Body of pancreas (tissue), 4 donors: ENCODE measurements around the gene LFNG. TPM values are rescaled to one million over a fixed set of nuclear protein-coding genes. Genes with fewer than 3 reads are reported as not detected.

Experiments used
- ATAC-seq: fragments of 150-250 bp; one replicate; pipeline ENCODE4 v1.9.1; 2016
- DNase-seq, 4 donors: peaks; one replicate each; pipeline ENCODE4 v3.0.0-alpha.2; 2019
- H3K27ac ChIP-seq, 4 donors: fragments of 200-600 bp; sonication (generic); 1 replicate in 3 of 4; 2 replicates in 1 of 4; pipeline versions ENCODE4 v1.5.1 to v1.6.1; 2016 to 2019; ENCODE audit warnings: mild to moderate bottlenecking in 1 of 4, mixed read lengths in 1 of 4, moderate library complexity in 1 of 4
- H3K27me3 ChIP-seq, 2 donors: fragments of 200-600 bp; sonication (generic); one replicate each; pipeline ENCODE4 v1.6.0; 2016; ENCODE audit warnings: mild to moderate bottlenecking in 1 of 2
- H3K36me3 ChIP-seq, 2 donors: fragments of 200-600 bp; sonication (generic); replicated peaks in 1 of 2; 2 replicates each; pipeline ENCODE4 v1.5.1; 2016; ENCODE audit warnings: low read depth in 2 of 2; ENCODE audit not compliant: insufficient read depth in 1 of 2
- H3K4me1 ChIP-seq: fragments of 200-600 bp; sonication (generic); one replicate; pipeline ENCODE4 v1.6.0; 2016
- H3K4me3 ChIP-seq, 2 donors: fragments of 200-600 bp; sonication (generic); 1 replicate in 1 of 2; 2 replicates in 1 of 2; pipeline ENCODE4 v1.5.1; 2016 to 2019
- H3K9me3 ChIP-seq, 3 donors: fragments of 200-600 bp; sonication (generic); 1 replicate in 2 of 3; 2 replicates in 1 of 3; pipeline ENCODE4 v1.5.1; 2016
- POLR2A ChIP-seq, 3 donors: fragments of 450-650 bp; IDR thresholded peaks; one replicate each; pipeline ENCODE4 v1.6.1; 2016; ENCODE audit warnings: antibody characterized with exemption in 3 of 3, mild to moderate bottlenecking in 2 of 3
- WGBS, 2 donors: methylation state at CpG; one replicate each; pipeline ENCODE4 v1.1.5; 2017; 5-methylcytosine and 5-hydroxymethylcytosine counted together
- intact Hi-C: fragments of 100-400 bp; cut with DNase I; formaldehyde crosslinking; loops from one replicate; pipeline ENCODE4 v1.15.1; 2023
- total RNA-seq, 2 donors: library from RNA; depleted of rRNA; stranded (reverse); fragments of >200 nt; gene quantifications; one replicate each; pipeline ENCODE4 v1.1.0, GENCODE V29; 2016
- TF ChIP-seq, protein P1 (sequence below), 7 experiments: fragments of 450-650 bp in 4 of 7; fragments of 200-600 bp in 3 of 7; sonication (generic) in 3 of 7; IDR thresholded peaks; one replicate each; pipeline ENCODE4 v1.5.1; 2016 to 2019; ENCODE audit warnings: antibody characterized with exemption in 7 of 7

Gene LFNG
- total RNA-seq, 2 donors from 2014 or later = 47.8 to 142 TPM

DNA sequence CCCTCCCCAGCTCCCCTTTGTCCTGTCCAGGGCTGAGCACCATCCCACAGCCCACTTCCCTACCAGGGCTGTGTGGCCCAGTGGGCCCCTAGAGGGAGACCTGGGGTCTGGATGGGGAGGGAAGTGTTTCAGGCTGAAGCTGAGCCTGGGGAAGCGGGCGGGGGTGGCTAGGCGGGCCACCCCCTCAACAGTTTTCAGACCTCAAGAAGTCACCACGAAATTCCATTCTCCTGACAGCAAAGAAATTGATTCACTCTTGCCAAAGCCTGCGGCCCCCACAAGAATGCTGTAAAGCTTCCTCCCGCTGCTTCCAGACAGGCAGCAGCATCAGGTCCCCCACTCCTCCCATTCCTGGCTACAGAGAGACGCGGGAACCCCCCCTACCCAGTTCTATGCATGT, 2.5 kb upstream of the LFNG start:
- H3K27ac ChIP-seq = no peak overlapping the region
- no peaks in the 10 kb centered on the region for H3K36me3 ChIP-seq
- 80 to 83% methylated on average over 7 to 8 of the region's 8 CpGs for WGBS, 2 donors
- TF ChIP-seq POLR2A (IDR thresholded peaks at IDR 0.05) = no peak
- TF ChIP-seq, protein P1, sequence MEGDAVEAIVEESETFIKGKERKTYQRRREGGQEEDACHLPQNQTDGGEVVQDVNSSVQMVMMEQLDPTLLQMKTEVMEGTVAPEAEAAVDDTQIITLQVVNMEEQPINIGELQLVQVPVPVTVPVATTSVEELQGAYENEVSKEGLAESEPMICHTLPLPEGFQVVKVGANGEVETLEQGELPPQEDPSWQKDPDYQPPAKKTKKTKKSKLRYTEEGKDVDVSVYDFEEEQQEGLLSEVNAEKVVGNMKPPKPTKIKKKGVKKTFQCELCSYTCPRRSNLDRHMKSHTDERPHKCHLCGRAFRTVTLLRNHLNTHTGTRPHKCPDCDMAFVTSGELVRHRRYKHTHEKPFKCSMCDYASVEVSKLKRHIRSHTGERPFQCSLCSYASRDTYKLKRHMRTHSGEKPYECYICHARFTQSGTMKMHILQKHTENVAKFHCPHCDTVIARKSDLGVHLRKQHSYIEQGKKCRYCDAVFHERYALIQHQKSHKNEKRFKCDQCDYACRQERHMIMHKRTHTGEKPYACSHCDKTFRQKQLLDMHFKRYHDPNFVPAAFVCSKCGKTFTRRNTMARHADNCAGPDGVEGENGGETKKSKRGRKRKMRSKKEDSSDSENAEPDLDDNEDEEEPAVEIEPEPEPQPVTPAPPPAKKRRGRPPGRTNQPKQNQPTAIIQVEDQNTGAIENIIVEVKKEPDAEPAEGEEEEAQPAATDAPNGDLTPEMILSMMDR (IDR thresholded peaks at IDR 0.05) = no peak
- H3K9me3 ChIP-seq = no peaks in the 10 kb centered on the region
- H3K27me3 ChIP-seq = no peaks in the 10 kb centered on the region
- ATAC-seq (no peak), DNase-seq (no peak)
- peaks cover 31% of the 10 kb centered on the region for H3K4me1 ChIP-seq
- no peak overlapping the region for H3K4me3 ChIP-seq
- intact Hi-C loops = no loop called here

DNA sequence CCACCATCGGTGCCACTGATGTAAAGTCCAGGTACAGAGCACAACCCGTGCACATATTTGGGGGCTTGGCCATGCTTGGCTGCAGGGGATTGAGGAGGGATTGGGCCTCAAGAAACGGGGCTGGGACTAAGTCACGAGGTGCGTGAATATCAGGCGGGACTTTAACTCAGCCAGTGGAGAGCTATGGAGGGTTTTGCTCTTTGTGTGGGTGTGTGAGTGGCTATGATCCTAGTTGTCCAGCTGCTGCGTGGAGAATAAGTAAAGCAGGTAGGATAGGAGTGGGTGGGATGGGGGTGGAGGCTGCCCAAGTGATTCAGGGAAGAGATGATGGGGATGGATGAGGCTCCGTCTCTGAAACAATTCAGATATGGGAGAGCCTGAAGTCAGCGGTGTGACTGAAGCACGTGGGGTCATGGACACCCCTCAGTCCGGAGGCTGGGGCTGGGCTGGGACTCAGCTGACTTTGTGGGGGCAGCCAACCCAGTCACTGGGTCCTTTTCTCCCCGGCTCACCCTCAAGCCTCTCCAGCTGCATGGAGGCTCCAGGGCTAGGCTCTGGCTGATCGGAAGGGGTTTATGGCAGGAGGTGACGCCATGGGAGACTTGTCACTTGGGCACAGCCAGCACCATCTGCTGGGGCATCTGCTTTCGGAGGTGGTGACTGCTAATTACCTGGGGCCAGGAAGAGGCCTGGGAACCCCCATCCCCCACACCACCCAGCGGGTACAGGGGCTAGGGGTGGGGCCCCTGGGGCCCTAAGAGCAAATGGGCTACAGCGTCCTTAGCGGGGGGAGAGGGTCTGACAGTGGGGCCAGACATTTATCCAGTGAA, 1.7 kb upstream of the LFNG start:
- DNase-seq = no peak
- Histone ChIP-seq H3K27ac (no peak overlapping the region), H3K4me1 (peaks cover 34% of the 10 kb centered on the region), H3K4me3 (no peak overlapping the region), H3K36me3 (no peaks in the 10 kb centered on the region), H3K27me3 (no peaks in the 10 kb centered on the region), H3K9me3 (no peaks in the 10 kb centered on the region)
- ATAC-seq = no peak
- TF ChIP-seq POLR2A (IDR thresholded peaks at IDR 0.05) = no peak
- TF ChIP-seq, protein P1 (IDR thresholded peaks at IDR 0.05) = no peak
- intact Hi-C loops = no loop called here
- WGBS, 2 donors = 72 to 76% methylated on average over 17 to 18 of the region's 18 CpGs

DNA sequence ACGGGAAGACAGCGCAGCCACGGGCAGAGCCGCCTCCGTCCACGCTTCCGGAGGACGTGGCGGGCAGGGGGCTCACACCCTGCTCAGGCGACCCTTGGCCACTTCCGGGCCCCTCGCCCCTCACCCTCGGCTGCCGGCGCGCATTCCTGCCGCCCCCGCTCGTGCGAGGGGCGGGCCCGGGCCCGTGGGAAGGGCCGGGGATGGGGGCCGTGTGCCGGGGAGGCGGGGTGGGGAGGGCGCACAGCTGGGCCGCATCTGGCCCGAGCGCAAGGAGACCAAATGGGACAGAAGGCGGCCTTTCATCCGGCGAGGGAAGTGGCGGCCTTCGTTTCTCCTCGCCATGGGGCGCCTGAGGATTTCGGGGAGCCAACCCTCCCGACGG, 846 bp upstream of the LFNG start:
- intact Hi-C loops = no loop called here
- no peak for DNase-seq
- peak overlapping the region in 2 of 4 donors; percentile 5 to 54 for H3K27ac ChIP-seq
- H3K36me3 ChIP-seq = no peaks in the 10 kb centered on the region
- peaks cover 42% of the 10 kb centered on the region for H3K4me1 ChIP-seq
- ATAC-seq = no peak
- WGBS, 2 donors = 15% methylated on average over 41 of the region's 41 CpGs; no CpG with 5 or more reads in 1 of the 2 donors
- H3K27me3 ChIP-seq = no peaks in the 10 kb centered on the region
- H3K4me3 ChIP-seq = no peak overlapping the region
- no peak for TF ChIP-seq POLR2A (IDR thresholded peaks at IDR 0.05)
- TF ChIP-seq, protein P1 (IDR thresholded peaks at IDR 0.05) = no peak
- H3K9me3 ChIP-seq = no peaks in the 10 kb centered on the region

DNA sequence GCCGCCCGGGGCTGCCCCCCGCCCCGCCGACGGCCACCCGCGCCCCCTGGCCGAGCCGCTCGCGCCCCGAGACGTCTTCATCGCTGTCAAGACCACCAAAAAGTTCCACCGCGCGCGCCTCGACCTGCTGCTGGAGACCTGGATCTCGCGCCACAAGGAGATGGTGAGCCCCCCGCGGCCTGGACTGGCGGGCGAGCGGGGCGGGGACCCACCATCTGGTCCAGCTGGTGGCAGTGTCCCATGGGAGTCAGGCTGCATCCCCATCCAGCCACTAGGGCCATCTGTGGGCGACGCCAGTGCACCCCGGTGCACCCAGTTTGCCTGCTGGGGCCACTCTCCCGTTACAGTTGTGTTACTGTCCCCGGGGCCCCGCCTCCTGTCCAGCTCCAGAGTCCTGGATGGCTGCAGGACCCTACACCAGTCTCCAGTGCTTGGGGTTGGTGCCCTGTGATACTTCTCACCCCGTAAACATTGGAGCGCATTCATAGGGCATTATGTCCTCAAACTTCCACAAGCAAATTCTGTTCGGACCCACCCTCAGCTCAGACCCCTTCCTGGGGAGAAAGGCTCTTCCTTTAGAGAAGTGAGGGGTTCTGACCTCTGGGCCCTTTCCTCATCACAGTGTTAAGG, 672 bp downstream of the LFNG start:
- Histone ChIP-seq H3K27me3 (no peaks in the 10 kb centered on the region), H3K9me3 (no peaks in the 10 kb centered on the region), H3K4me1 (peaks cover 58% of the 10 kb centered on the region), H3K4me3 (peak overlapping the region; percentile 44 to 68), H3K36me3 (no peaks in the 10 kb centered on the region), H3K27ac (peak overlapping the region; percentile 89 to 98 (median 93))
- 1% methylated on average over 30 of the region's 37 CpGs; no CpG with 5 or more reads in 1 of the 2 donors for WGBS, 2 donors
- intact Hi-C loops = no loop called here
- peak in 1 of 3 donors; percentile 28 for TF ChIP-seq POLR2A (IDR thresholded peaks at IDR 0.05)
- TF ChIP-seq, protein P1 (IDR thresholded peaks at IDR 0.05) = peak in 3 of 7 experiments; percentile 6 to 34 (median 25)
- DNase-seq = peak; percentile 57 to 68 (median 60)
- no peak for ATAC-seq
